GM18526 (cell line): ENCODE data around the gene FASLG.

ENCODE experiments used
- POLR2A ChIP-seq: IDR thresholded peaks from 3 replicates; pipeline ENCODE4 v1.6.1; 2011; ENCODE audit not compliant: insufficient read length; ENCODE audit errors: extremely low read depth

Gene FASLG, protein sequence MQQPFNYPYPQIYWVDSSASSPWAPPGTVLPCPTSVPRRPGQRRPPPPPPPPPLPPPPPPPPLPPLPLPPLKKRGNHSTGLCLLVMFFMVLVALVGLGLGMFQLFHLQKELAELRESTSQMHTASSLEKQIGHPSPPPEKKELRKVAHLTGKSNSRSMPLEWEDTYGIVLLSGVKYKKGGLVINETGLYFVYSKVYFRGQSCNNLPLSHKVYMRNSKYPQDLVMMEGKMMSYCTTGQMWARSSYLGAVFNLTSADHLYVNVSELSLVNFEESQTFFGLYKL

DNA sequence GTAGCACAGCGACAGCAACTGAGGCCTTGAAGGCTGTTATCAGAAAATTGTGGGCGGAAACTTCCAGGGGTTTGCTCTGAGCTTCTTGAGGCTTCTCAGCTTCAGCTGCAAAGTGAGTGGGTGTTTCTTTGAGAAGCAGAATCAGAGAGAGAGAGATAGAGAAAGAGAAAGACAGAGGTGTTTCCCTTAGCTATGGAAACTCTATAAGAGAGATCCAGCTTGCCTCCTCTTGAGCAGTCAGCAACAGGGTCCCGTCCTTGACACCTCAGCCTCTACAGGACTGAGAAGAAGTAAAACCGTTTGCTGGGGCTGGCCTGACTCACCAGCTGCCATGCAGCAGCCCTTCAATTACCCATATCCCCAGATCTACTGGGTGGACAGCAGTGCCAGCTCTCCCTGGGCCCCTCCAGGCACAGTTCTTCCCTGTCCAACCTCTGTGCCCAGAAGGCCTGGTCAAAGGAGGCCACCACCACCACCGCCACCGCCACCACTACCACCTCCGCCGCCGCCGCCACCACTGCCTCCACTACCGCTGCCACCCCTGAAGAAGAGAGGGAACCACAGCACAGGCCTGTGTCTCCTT is at the start of gene FASLG:
FASLG (plus strand) TSS at position 233 of the 583 bp plus-strand sequence; CDS start at position 332, 99 bp downstream.
- TF ChIP-seq POLR2A = no peak

DNA sequence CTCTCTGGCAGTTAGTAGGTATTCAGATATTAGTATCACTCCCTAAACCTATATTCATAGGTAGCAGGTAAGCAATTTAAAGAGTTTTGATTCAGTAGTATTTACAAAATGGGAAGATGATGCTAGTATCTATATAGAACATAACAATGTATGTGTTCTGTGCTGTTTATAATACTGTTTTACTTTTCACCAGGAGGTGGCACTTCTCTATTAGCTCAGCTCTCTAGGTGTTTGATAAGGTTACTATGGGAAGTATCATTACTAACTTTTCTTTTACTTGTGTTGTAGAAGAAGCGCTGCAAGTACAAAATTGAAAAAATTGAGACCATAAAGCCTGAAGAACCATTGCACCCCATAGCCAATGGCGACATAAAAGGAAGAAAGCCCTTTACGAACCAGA is 49.4 kb upstream of the FASLG start:
- no peak for TF ChIP-seq POLR2A

DNA sequence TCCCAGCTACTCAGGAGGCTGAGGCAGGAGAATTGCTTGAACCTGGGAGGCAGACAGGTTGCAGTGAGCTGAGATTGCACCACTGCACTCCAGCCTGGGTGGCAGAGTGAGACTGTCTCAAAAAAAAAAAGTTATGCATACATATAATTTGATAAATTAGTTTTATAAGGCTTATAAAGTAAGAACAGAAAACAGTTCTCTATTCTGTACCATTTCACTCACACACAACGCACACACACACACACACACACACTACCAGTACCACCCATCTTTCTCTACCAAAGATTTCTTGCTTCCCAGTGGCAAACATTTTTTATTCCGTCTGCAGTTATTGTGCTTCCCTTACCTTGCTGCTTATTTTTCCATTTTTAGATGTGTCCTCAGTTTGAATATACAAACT is 46.4 kb upstream of the FASLG start:
- no peak for TF ChIP-seq POLR2A

DNA sequence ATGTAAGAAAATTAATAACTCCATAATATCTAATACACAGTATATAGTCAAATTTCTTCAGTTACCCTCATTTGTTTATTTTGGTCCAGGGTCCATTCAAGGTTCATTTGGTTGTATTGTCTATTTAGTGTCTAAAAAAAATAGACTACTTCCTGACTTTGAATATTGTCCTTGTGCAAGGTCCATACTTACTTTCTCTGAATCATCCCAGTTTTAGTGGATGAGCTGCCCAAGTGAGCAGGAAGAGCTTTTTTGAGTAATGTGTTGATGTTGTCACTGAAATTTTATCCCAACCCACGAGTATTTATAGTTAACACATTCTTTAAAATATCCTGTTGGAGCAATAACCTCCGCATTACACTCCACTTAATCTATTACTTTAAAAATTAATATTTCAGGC is 45.6 kb upstream of the FASLG start:
- TF ChIP-seq POLR2A = no peak

DNA sequence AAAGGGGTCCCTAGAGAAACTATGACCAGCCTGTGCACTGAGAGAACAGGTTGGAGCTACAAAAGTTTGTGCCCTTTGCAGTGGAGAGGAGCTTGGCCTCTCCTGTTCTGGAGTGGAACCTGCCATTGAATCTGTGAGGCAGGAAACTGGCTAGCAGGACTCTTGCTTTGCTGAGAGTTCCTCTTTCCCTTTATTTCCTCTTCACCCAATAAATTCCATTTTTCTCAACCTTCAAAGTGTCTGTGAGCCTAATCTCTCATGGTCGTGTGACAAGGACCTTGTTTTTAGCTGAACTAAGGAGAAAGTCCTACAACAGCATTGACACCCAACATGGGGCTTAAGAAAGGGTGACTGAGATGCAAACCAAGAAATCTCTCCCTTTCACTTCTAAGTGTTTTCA is 42.7 kb upstream of the FASLG start:
- no peak for TF ChIP-seq POLR2A

DNA sequence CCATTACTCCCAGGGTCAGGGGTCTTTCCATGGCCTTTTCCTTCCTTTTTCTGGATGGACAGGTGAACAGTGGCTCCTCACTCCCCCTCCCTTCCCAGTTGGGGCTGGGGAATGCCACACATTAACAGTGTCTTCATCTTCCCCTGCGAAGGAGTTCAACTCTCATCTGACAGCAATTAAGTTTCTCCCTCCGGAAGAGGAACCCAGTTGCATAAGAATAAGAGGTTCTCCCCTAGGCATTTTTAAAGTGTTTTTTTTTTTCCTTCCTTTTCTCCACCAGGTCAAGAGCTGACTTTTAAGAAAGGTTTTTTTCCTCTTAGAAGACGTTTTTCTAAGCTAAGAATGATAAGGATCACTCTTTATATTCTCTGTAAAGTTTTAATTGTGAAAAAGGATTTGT is 42.3 kb upstream of the FASLG start:
- TF ChIP-seq POLR2A = no peak

DNA sequence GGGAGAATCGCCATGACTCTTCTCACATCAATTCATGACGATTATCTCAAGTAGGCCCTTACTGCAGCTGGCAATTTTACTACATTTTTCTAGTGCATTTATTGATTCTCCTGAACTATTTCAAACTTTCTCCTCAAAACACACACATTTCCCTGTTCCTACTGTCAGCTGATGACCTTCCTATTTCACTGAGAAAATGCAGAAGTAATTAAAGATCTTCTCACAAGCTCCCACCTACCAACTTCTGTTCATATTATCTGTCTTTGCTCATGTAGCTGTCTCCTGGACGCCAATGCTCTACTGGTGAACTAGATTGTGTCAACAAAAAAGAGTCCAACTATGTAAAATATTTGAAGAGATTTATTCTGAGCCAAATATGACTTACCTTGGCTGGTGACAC is 36.4 kb upstream of the FASLG start:
- TF ChIP-seq POLR2A = no peak

DNA sequence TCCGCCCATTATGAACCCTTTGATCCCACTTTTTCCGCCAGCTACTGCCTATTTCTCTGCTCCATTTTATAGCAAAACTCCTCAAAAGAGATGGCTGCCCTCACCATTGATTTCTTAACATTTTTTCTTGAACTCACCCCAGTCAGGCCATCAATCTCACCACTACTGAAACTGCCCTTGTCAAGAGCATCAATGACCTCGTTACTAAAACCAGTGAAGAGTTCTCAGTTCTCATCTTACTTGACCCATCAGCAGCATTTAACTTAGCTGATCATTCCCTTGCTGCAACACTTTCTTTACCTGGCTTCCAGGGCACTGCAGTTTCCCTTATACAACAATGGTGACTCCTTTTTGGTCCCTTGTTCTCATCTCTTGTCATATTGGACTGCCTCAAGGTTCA is 35.2 kb upstream of the FASLG start:
- TF ChIP-seq POLR2A = no peak

DNA sequence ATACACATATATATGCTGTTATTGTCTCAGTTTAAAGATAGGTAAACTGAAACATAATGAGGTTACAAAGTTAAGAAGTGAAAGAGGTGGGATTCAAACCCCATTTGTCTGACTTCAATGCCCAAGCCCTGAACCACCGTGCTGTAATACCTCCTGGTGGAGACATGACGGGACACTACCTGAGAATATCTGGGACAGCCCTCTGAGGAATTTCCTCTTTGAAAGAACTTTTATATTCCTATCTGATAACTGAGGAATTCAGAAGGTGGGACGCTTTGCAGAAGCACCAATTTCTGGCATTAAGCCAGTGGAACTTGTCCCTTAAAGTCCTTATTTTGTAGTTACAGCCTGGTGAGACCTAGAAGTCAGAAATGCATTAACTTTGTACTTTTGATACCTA is 32.1 kb upstream of the FASLG start:
- no peak for TF ChIP-seq POLR2A

DNA sequence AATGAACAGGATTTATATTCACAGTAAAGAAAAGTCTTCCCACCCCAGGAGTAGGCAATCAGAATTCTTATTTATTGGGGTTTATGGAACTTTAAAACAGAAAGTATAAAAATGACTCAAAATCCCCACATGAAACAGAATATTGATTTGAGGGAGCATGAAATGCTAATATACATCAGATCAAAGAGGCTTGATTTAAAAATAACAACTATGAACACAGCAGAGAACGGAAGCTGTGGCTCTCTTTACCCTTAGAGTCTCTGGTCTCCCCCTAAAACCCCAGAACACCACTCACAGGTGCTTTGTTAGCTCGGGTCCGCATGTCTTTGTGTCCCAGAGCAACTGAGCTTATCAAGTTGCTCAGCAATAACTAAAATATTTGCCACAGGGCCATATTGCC is 31.2 kb upstream of the FASLG start:
- no peak for TF ChIP-seq POLR2A

DNA sequence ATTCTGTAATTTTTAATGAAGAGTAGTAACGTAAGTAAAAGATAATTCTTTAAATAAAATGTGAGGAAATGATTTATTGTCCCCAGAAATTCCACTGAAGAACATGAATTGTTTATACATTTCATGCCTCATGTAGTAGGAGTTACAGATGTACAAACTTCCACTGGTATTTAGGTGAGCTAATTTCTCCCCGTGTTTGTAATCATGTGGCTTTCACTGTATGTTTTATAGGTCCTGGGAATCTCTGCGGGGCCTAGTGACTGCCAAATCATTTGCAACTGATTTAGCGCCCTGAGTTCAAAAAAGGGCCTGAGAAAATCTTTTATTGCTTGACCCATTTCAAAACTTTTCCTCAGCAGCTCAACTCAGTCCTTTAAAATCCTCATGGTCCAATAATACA is 30.5 kb upstream of the FASLG start:
- TF ChIP-seq POLR2A = no peak

DNA sequence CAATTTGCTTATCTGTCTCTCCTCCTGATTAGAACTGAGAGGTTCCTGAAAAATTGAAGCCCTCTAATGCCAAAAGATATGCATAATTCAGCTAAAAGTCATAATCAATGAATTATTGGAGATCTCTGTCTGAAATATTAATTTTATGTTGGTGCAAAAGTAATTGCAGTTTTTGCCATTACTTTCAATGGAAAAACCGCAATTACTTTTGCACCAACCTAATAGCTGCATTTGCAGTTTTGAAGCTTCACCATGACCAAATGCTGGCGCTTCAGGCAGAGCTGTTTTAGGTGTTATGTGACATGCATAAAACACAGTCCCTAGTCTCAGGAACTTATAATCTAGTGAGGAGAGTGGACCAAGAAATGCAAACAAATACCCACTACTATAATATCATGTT is 29.7 kb upstream of the FASLG start:
- no peak for TF ChIP-seq POLR2A

DNA sequence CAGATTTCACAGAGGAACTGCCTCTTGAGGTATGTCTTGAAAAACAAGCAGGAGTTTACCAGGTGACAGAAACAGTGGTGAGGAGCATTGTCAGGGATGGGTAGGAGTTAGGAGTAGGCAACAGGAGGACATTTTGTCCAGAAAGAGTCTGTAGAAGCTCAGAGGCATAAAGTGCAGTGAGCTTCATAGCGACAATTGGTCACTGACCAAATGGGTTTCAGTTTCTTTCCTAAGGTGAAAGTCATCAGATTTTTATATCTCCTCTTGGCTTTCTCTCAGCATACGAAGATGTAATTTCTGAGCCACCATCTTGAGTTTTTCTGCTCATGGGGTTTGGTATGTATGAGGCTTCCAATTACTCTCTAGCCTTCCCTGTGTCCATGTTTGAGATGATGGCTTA is 29.3 kb upstream of the FASLG start:
- TF ChIP-seq POLR2A = no peak

DNA sequence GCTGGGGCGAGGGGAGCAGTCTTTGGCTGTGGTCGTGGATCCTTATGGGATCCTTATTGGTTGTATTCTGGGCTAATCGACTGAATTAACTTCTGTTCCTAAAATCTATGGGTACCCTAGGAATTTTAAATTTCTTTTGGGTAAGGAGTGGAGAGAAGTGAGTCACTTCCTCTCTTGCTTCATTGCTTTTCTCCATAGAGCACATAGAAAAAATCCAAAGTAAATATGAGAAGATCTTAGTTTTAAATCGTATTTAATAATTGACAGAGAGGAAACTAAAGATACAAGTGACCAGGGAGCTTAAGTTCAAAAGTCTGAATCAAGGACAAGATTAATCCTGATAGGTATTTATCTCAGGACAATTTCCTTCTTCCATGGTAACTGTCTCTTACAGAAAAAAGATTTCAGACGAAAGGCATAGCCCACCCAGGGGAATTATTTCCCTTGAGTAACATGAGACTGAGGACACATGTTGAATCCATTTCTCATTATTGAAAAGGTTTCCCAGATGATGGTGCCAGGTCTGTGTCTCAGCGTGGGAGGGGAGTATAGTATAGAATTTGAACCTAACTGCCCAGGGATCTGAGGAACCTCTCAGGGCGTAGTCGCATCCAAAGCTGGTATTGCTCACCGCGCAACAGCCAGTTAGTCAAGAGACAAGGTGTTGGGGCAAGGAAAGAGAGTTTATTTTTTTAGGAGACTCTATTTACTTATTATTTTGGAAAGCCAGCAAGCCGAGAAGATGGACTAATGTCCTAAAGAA is 28.7 kb upstream of the FASLG start:
- no peak for TF ChIP-seq POLR2A

DNA sequence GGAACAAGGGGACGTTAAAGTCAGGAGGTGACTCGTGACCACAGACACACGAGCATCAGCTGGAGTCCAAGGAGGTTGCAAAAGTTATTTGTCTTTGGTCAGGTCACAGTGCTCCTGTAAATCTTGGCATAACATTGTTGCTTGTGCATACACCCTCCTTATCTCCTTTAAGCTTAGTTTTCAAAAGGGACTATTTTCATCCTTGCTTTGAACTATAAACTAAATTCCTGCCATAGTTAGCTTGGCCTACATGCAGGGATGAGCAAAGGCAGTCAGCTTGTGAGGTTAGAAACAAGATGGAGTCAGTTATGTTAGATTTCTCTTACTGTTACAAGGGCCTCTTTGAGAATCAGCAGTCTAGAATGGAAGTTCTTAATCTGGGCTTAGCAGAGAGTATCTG is 28.0 kb upstream of the FASLG start:
- no peak for TF ChIP-seq POLR2A

DNA sequence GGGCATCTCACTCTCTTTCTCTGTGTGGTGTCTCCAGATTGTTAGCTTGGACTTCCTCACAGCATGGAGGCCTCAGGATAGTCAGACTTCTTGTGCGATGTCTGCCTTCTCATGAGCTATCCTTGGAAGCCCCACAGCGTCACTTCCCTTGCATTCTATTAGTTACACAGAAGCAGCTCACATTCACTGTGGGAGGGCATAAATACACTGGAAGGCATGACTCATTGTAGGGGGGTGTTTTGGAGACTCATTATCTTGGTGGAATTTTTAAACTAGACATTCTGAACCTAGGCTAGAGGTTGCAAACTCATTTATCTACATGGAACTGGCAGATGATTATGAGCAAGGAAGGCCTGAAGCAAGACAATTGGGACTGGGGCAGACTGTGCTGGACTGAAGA is 21.4 kb upstream of the FASLG start:
- TF ChIP-seq POLR2A = no peak
